GM19043 (cell line): ENCODE data around the gene HEATR5A.

Experiments used
- ATAC-seq: cut with Tn5 transposase; IDR thresholded peaks from one replicate; pipeline ENCODE4 v1.9.1; 2021; ENCODE audit warnings: low read depth; ENCODE audit not compliant: unreplicated experiment

The HEATR5A gene

DNA sequence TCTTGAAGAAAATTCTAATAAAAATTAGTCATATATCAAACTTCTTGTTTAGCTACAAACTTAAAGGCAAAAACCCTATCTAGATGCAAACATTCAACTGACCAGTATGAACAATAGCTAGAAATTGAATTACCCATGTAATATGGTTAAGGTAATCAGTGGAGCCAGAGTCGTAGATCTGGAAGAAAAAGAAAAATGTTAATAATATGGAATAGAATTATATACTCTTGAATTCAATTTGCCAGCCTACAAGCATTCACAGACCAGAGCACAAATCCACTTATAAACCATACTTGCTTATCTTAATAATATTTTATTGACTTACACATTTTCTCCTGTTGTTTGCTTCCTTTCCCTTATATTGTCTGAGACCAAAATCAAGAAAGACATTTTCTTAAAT, 7.7 kb upstream of the HEATR5A start:
- ATAC-seq: no peak

DNA sequence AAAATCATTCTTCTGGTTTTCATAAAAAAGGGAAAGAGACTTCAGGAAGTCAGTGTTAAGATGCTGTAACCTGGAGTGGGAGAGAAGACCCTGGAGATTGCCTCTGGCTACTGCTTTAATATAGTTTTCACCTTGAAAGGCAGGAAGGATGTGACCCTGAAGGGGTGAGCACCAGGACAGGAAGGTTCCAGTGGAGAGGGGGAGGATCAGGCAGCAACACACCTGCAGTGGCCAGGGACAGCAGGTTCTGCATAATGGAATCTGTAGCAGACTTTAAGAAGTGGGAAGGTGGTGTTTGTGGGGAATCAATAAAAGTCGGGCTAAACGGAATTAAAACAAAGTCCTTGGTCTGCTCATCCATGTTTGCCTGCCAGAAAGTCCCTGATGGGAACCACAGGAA, 6.3 kb upstream of the HEATR5A start:
- ATAC-seq: no peak

DNA sequence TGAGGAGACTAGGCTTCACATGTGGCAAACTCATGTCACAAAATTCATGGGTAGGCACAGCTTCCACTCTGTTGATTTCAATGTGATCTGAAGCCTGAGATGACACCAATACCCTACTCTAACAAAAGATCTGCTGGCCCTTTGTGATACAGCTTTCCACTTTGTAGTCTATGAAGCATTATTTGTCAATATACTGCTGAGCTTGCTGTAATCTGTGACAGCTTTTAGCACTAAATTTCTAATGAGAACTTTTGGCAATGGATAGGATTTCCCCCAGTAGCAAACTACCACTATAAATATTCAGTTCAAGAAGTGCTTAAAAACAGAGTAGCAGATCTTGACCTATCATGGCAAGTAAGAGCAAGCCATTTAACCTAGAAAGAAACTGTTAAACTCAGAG, 5.6 kb upstream of the HEATR5A start:
- no peak for ATAC-seq

DNA sequence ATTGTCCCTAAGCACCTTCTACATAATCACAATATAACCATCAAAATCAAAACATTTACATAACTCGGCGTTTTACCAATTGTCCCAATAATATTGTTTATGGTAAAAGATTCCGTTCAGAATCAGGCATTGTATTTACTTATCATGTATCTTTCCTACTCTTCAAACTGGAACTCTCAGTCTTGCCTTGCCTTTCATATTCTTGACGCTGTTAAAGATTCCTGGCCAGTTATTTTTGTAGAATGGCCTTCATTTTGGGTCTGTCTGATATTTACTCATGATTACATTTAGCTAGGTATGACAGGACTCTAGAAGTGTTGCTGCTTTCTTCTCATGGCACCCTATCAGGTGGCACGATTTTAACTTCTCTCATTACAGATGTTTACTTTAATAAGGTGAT, 850 bp upstream of the HEATR5A start:
- ATAC-seq: no peak

DNA sequence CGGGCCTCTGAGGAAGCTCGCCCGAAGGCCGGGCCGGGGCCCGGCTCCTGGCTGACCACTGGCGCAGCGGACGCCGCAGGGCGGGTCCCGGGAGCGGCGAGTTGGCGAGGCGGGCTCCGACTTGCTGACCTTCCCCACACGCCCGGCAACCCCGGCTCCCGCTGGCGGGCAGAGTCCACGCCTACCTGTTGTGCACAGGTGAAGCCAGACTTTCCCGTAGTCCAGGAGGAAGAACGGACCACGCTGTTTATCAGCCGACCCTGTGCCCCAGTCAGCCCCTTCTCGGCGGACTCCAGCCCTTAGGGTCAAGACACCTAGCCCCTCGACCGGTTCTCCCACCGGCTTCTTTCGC, 407 bp downstream of the HEATR5A start:
- ATAC-seq: peak; percentile 7

DNA sequence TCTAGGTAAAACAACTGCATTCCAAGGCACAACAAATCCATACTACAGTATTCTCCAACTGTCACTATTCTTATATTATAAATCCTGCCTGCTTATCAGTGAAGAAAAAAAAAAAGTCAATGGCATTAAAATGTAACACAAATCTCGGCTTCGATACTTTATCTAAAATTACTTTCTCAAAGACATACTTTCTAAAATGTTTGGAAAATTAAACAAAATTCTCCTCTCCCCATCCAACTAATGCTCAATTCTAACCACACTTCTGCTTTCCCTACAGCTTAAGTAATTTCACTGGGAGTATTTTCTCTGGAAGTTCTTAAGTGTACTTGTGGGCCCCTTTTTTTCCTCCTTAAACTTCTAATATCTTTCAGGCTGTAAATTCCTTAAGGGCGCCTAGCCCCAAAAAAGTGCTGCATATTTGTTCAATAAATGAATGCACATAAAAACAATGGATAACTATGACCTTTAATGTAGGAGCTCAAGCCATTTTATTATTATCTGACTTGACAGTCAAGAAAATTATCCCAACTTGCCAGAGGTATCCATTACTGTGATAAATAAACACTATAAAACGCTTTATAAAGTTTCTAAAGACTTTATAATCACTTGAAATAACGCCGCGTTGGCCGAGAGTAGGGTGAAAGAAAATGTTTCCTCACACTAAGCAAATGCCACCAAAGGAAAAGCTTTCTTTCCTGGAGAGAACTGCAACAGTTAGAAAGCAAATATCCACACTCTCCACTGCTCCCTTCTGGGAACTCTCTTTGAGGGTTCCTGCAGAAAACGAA, 977 bp downstream of the HEATR5A start:
- ATAC-seq: no peak

DNA sequence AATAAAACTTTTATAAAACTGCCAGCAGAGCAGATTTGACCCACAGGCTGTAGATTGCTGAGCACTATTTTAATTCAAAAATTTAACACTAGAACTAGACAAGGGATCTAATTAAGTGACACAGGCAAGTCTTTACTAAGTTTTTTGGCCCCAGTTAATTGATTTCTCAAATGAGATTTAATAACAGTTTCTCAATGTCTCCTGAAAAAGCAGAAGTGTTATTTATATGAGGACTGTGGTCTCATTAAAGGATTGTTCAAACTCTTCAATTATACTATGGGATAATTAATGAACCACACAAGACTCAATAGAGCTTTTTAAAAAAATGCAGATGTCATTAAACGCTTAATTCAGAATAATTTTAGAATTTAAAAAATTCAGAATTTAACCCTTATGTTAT, 1.9 kb downstream of the HEATR5A start:
- no peak for ATAC-seq

DNA sequence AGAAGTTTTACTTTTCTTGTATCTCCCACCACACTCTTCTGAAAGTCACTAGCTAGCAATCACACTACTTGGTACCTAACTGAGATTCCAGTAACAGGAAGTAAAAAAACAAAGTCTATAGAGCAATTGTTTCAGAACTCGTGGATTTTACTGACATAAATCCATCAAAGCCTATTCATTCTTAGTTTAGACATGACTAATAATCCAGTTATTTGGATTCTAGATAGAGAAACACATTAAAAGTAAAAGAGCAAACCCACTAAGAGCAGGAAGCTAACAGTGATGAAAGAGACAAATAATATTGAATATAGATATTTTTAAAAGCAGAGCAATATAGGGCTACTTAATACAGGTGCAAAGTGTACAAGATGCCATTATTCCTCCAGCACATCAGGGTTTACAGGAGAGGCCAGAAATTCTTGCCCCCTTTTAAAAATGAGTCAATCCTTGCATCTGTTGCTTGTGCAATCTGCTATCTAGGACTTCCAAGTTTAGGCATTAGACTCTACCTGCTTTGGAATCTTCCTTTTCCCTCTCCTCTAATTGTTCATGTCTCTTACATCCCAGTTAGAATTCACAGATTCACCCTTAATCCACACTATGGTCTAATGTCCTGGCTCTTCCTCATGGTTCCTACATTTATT, 6.0 kb downstream of the HEATR5A start:
- ATAC-seq: no peak

DNA sequence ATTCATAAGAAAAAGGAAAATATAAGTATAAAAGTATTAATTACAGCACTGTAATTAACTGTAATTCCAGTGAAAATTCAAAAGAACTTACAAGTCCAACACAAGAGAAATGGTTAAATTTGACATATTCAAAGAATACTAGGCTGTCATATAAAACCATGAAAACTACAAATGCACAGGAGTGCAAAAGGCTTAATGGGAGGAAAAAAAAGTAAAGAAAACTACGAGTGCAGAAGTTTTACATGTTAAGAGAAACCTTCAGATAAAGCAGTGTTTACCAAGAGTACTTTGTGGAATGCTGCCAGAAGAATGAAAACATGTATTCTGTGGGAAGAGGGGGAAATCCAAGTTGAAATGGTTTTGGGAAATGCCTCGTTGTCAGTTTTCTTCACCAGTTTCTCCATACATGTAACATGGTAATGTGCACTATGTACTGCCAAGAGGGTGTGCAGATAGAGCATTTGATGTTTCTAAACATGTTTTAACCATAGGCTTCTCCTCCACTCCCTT, 9.1 kb downstream of the HEATR5A start:
- ATAC-seq: no peak

DNA sequence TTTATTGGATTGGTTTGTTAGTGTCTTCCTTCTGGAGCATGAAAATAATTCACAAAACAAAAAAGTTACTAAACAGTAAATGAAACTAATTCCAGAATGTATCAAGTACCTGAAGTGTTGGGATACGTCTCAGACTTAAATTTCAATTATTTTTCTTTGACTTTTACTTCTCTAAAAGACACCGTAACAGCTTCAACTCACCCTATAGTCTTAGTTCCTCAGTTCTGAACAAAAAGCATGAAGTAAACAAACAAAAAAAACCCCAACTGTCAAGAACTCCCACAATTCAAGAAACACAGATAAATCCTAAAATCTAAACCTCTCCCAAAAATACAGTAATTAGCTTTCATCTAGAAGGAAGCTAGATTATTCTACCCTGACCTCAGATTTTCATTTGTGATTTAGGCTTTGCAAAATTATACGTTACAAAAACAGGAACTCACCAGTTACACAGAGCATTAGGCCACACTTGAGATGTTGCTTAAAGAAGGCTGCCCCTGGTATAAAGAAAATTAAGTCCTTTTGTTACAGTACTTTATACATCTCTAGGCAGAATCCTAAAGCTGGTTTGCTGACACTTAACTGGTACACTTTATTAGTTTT, 10.2 kb downstream of the HEATR5A start:
- ATAC-seq: no peak

DNA sequence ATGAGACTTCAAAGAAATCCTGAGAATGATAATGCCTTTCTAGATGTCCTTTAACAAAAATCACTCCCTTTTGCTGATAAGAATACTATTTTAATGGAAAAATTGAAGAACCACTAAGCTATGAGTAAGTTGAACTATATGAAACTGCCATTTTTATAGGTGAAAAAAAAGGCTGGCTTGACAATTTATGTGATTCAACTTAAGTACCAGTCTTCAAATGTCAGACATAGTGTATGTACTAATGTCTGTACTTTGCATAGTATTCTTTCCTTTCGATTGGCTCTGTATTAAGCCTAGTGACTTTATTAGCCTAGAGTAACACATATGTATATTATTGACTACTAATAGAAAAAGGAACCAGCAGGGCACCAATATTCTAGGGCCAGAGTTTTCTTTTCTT, 11.9 kb downstream of the HEATR5A start:
- ATAC-seq: no peak

DNA sequence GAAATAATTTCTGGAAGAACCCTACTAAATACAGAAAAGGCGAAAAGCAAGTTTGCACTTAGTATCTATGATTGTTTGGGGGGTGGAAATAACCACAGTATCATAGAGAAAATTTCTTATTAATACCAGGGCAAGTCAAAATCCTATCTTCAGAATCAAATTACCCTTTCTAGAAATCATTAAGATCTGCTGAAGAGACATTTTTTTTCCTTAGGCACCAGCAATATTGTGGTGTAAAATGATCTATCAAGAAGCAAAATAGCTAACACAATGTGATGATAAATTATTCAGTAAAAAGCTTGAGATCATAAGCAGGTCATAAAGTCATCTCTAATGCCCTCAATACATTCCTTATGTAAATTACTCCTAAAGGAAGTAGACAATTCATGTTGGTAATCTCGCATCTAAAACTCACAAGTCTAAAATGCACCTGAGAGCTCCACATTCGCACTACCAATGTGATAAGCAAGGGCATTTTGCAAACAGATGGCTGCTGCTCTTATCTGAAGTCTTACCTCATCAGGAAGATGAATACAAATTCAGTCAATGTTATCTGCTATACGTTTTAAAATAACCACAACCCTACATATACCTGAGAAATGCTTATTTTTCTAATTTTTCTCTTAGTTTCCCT, 14.6 kb downstream of the HEATR5A start:
- ATAC-seq: no peak

DNA sequence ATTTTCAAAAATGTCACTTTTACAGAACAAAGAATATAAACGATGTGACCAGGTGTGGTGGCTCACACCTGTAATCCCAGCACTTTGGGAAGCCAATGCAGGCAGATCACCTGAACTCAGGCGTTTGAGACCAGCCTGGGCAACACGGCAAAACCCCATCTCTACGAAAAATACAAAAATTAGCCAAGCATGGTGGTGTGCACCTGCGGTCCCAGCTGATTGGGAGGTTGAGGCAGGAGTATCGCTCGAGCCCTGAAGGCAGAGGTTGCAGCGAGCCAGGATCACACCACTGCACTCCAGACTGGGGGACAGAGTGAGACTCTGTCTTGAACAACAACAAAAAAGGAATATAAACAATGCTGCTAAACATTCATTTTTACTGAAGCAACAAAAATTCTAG, 15.2 kb downstream of the HEATR5A start:
- no peak for ATAC-seq

DNA sequence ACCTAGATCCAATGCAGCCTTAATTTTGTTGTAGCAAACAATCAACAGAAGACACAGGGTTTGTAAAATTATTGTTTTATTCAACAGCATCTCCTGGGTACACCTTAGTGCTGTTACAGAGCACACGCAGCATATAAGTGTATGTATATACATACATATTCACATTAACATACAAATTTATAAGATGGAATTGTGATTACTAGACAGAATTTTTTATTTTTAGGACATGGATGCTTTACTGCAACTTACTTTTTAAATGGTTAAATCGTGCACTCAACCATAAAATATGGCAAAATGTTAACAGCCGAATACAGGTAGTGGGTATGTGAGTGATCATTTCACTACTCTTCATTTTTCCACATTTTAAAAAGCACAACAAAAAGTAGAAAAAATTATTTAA, 16.6 kb downstream of the HEATR5A start:
- ATAC-seq: no peak

DNA sequence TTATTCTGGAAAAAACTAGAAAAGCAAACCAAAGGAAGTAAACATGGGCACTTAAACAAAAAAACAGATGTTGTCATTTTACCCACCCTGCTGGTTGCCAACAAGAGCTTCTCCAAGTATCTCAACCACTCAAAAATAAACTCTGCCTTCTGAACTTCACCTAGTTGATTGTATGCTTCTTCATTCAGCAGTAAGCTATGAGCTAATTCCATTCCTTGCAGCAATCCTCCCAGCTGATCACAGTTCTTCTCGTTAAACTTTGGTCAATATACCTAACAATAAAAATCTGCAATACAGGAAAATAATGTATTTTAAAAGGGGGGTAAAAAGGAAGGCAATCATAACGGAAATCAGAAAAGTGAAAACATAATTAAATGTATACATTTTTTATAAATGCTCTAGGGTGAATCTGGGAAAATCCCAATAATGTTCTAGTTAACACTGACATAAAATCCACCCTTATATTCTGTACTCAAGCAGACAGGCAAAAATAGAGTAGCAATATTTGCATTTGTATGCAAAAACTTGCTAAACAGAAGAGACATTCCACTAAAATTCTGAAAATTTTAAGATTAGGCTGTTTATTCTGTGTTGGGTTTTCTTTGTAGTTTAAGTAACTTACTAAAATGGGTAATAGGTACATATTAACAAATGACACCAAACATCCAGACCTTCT, 17.4 kb downstream of the HEATR5A start:
- ATAC-seq: no peak

DNA sequence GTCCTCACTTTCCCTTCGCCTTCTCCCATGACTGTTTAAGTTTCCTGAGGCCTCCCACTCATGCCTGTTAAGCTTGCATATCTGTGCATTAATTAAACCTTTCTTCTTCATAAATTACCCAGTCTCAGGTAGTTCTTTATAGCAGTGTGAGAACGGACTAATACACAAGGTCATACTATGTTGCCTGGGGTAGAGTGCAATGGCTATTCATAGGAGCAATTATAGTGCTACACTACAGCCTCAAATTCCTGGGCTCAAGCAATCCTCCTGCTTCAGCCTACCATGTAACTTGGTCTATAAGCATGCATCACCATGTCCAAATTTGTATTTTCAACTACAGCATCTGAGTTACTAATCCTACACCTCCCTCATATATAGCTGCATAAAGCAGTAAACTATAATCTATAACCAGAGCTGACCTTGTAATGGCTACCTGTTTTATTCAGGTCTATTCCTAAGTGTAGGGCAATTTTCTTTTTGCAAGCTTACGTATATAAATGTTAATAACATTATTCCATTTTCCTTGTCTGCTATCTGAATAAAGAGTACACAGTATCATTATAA, 18.9 kb downstream of the HEATR5A start:
- no peak for ATAC-seq

DNA sequence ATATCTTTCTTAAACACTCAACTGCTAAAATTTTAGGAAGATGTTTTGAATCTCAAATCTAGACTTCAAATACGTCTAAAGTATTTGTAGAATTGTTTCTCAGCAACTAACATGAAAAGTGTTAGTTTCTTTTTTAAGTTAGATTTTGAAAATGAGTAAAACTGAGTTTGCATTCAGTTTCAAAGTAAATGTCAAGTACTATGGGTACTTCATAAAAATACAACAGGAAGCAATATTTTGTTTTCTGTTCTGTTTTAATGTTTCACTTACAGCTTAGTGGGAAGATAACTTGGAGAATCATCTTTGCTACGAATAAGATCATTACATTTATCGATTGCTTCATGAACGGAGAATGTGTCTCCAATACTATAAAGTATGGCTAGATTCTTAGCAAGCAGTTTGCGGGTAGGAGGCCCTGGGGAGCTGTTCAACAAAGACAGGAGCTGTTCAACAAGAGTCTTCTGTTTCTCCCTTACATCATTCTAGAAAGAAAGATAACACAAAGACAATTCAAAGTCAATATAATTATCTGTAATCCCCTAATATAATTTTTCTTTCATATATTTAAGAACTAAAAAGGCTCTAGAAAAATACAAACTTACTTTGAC, 20.2 kb downstream of the HEATR5A start:
- ATAC-seq: no peak

DNA sequence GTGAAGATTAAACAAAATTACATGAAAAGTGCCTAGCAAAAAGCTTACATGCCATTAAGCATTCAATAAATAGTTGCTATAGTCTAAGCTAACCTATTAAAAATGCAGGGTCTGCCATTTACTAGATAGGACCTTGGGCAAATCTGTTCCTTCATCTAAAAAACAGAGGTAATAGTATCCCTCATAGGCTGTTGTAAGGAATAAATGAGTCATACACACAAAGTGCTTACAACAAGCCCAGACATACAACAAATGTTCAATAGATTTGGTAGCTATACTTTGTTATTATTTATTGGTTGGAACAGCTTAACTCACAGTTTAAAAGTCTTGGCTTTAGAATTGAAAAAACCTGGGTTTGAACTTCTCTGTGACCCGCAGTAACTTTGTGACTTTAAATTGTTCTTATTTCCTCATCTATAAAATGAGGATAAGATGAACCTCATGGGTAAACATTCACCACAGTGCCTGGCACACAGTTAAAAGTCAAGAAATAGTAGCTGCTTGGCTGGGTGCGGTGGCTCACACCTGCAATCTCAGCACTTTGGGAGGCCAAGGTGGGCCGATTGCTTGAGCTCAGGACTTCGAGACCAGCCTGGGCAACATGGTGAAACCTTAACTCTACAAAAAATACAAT, 24.7 kb downstream of the HEATR5A start:
- ATAC-seq: no peak

DNA sequence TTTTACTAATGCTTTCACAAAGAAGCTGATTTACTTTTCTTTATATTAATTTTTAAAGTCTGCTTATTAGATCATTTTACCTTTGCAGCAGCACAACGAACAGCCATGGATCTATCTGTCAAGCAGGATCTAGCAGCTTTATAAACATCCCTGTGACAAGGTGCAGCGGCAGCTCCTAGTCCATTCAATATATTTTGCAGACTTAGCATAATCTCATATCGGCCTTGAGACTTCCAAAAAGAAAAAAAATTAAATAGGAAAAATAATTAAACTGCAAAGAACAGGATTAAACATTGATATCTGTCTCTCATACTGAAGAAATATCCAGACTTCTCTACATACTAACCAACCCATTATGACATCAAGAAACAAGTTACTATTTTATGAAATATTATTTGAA, 25.2 kb downstream of the HEATR5A start:
- ATAC-seq: no peak
